GM18526 (cell line): ENCODE measurements around the gene ARHGAP26.

ENCODE experiments used
- POLR2A ChIP-seq: IDR thresholded peaks from 3 replicates; pipeline ENCODE4 v1.6.1; 2011; ENCODE audit not compliant: insufficient read length; ENCODE audit errors: extremely low read depth

The ARHGAP26 gene

GRCh38 chr5:143059355-143059754 is 289.2 kb downstream of the ARHGAP26 start:
- TF ChIP-seq POLR2A = no peak

- TF ChIP-seq POLR2A = no peak
Measured at GRCh38 chr5:143059976-143060765, 290.0 kb downstream of the ARHGAP26 start.

GRCh38 chr5:143061161-143061945 is 291.2 kb downstream of the ARHGAP26 start:
- no peak for TF ChIP-seq POLR2A

- TF ChIP-seq POLR2A = no peak
Measured at GRCh38 chr5:143062379-143062778, 292.2 kb downstream of the ARHGAP26 start.

GRCh38 chr5:143063175-143063970 is 293.2 kb downstream of the ARHGAP26 start:
- no peak for TF ChIP-seq POLR2A

- TF ChIP-seq POLR2A = no peak
Measured at GRCh38 chr5:143064218-143064641, 294.1 kb downstream of the ARHGAP26 start.

- TF ChIP-seq POLR2A = no peak
Measured at GRCh38 chr5:143064676-143065075, 294.5 kb downstream of the ARHGAP26 start.

- TF ChIP-seq POLR2A = no peak
Measured at GRCh38 chr5:143065185-143065965, 295.2 kb downstream of the ARHGAP26 start.

GRCh38 chr5:143065996-143066522 is 295.9 kb downstream of the ARHGAP26 start:
- TF ChIP-seq POLR2A = no peak

- TF ChIP-seq POLR2A = no peak
Measured at GRCh38 chr5:143066556-143067281, 296.5 kb downstream of the ARHGAP26 start.

- TF ChIP-seq POLR2A = no peak
Measured at GRCh38 chr5:143068712-143069111, 298.5 kb downstream of the ARHGAP26 start.

- TF ChIP-seq POLR2A = no peak
Measured at GRCh38 chr5:143071927-143072326, 301.8 kb downstream of the ARHGAP26 start.

- TF ChIP-seq POLR2A = no peak
Measured at GRCh38 chr5:143072734-143073133, 302.6 kb downstream of the ARHGAP26 start.

- no peak for TF ChIP-seq POLR2A
Measured at GRCh38 chr5:143073766-143074165, 303.6 kb downstream of the ARHGAP26 start.

- no peak for TF ChIP-seq POLR2A
Measured at GRCh38 chr5:143074414-143074996, 304.3 kb downstream of the ARHGAP26 start.
